ENCODE data around the gene BACE2.

GRCh38 chr21:41139951-41140350, 28.0 kb upstream of the BACE2 start:
- no peak for TF ChIP-seq CTCF (IDR thresholded peaks at IDR 0.05)
- no peak for TF ChIP-seq POLR2A (IDR thresholded peaks at IDR 0.05)

Data from thyroid gland (tissue), 4 donors.